KMS-11 (cell line): ENCODE results near the gene SMCR8.
A peak's percentile ranks its signal among the peaks of the same experiment; 100 is the strongest.

Source experiments
- H2AFZ ChIP-seq: fragments of 200-600 bp; sonication (generic); 2 replicates; pipeline ENCODE4 v1.6.1; 2016; ENCODE audit warnings: antibody characterized with exemption, mixed run types, low read depth
- H3K27ac ChIP-seq: fragments of 200-600 bp; sonication (generic); 2 replicates; pipeline ENCODE4 v1.6.1; 2016; ENCODE audit warnings: mild to moderate bottlenecking, mixed run types
- H3K27me3 ChIP-seq: fragments of 200-600 bp; sonication (generic); 2 replicates; pipeline ENCODE4 v1.6.1; 2017; ENCODE audit warnings: mild to moderate bottlenecking, low read depth, mixed run types, moderate library complexity; ENCODE audit not compliant: insufficient read depth
- H3K36me3 ChIP-seq: fragments of 200-600 bp; sonication (generic); 2 replicates; pipeline ENCODE4 v1.6.1; 2017; ENCODE audit warnings: mild to moderate bottlenecking, mixed run types; ENCODE audit not compliant: insufficient read depth
- H3K4me1 ChIP-seq: fragments of 200-600 bp; sonication (generic); 2 replicates; pipeline ENCODE4 v1.6.1; 2016; ENCODE audit warnings: mild to moderate bottlenecking, low read depth, mixed run types; ENCODE audit not compliant: poor library complexity, severe bottlenecking
- H3K4me2 ChIP-seq: fragments of 200-600 bp; sonication (generic); 2 replicates; pipeline ENCODE4 v1.7.0; 2016; ENCODE audit warnings: mild to moderate bottlenecking, mixed run types
- H3K4me3 ChIP-seq: fragments of 200-600 bp; sonication (generic); IDR thresholded peaks from 2 replicates; pipeline ENCODE4 v1.6.1; 2017; ENCODE audit warnings: low read depth, low read length, mixed read lengths; ENCODE audit not compliant: insufficient read depth
- H3K79me2 ChIP-seq: fragments of 200-600 bp; sonication (generic); 2 replicates; pipeline ENCODE4 v1.6.1; 2016; ENCODE audit warnings: low read depth, mixed run types; ENCODE audit not compliant: insufficient read depth
- H3K9ac ChIP-seq: fragments of 200-600 bp; sonication (generic); 2 replicates; pipeline ENCODE4 v1.6.1; 2016; ENCODE audit warnings: mild to moderate bottlenecking, mixed run types
- H4K20me1 ChIP-seq: fragments of 200-600 bp; sonication (generic); 2 replicates; pipeline ENCODE4 v1.6.1; 2016; ENCODE audit warnings: mild to moderate bottlenecking, mixed run types; ENCODE audit not compliant: insufficient read depth
- CTCF ChIP-seq: fragments of 200-600 bp; sonication (generic); conservative IDR thresholded peaks from 2 replicates; pipeline ENCODE4 v1.6.1; 2017; ENCODE audit warnings: low read depth, mild to moderate bottlenecking, antibody characterized with exemption, low read length, moderate library complexity, mixed read lengths

SMCR8 gene

GRCh38 chr17:18360518-18360917, 45.4 kb downstream of the SMCR8 start:
- H3K79me2 ChIP-seq: peaks cover 13% of the 10 kb centered on the region
- H3K4me2 ChIP-seq: no peak overlapping the region
- H3K9ac ChIP-seq: no peak overlapping the region
- H4K20me1 ChIP-seq: no peaks in the 10 kb centered on the region
- H3K27ac ChIP-seq: no peak overlapping the region
- no peak overlapping the region for H3K4me3 ChIP-seq
- no peak overlapping the region for H2AFZ ChIP-seq
- no peak for TF ChIP-seq CTCF
- H3K36me3 ChIP-seq: no peaks in the 10 kb centered on the region
- H3K27me3 ChIP-seq: no peaks in the 10 kb centered on the region
- peaks cover 21% of the 10 kb centered on the region for H3K4me1 ChIP-seq

GRCh38 chr17:18361837-18362697, 47.0 kb downstream of the SMCR8 start:
- Histone ChIP-seq H2AFZ (no peak overlapping the region), H3K4me3 (no peak overlapping the region), H3K27ac (no peak overlapping the region)

GRCh38 chr17:18362698-18363100, 47.6 kb downstream of the SMCR8 start:
- no peaks in the 10 kb centered on the region for H3K36me3 ChIP-seq
- H3K27ac ChIP-seq: no peak overlapping the region
- H3K4me2 ChIP-seq: peak overlapping the region; percentile 60
- no peak overlapping the region for H3K4me3 ChIP-seq
- no peaks in the 10 kb centered on the region for H4K20me1 ChIP-seq
- H3K79me2 ChIP-seq: peaks cover 13% of the 10 kb centered on the region
- TF ChIP-seq CTCF: no peak
- peaks cover 17% of the 10 kb centered on the region for H3K4me1 ChIP-seq
- peak overlapping the region; percentile 37; the same call in 1 of the 2 replicates for H3K9ac ChIP-seq
- H2AFZ ChIP-seq: peak overlapping the region; percentile 73
- no peaks in the 10 kb centered on the region for H3K27me3 ChIP-seq

More at GRCh38 chr17:18361837-18362697, 47.0 kb downstream of the SMCR8 start:
- H3K27me3 ChIP-seq: no peaks in the 10 kb centered on the region
- H3K36me3 ChIP-seq: no peaks in the 10 kb centered on the region
- peak overlapping the region; percentile 60 for H3K4me2 ChIP-seq
- H3K4me1 ChIP-seq: peaks cover 17% of the 10 kb centered on the region
- TF ChIP-seq CTCF: no peak
- H3K9ac ChIP-seq: no peak overlapping the region
- peaks cover 13% of the 10 kb centered on the region for H3K79me2 ChIP-seq
- no peaks in the 10 kb centered on the region for H4K20me1 ChIP-seq

GRCh38 chr17:18363101-18364049, 48.3 kb downstream of the SMCR8 start, which contains the start of gene SHMT1:
Gene SHMT1, minus strand, starts transcription at chr17:18363550. Its CDS starts 7,569 bp downstream, at chr17:18355981.
- no peak within 1 kb of the TSS for H3K4me3 ChIP-seq
- TF ChIP-seq CTCF: no peak
- no peaks in the 10 kb centered on the region for H3K36me3 ChIP-seq
- H3K79me2 ChIP-seq: peaks cover 13% of the 10 kb centered on the region
- peak within 1 kb of the TSS; percentile 37; the same call in 1 of the 2 replicates for H3K9ac ChIP-seq
- no peaks in the 10 kb centered on the region for H4K20me1 ChIP-seq
- H3K27ac ChIP-seq: no peak within 1 kb of the TSS
- H3K4me1 ChIP-seq: peaks cover 17% of the 10 kb centered on the region
- H3K4me2 ChIP-seq: peak within 1 kb of the TSS; percentile 60
- H2AFZ ChIP-seq: peak within 1 kb of the TSS; percentile 73
- H3K27me3 ChIP-seq: no peaks in the 10 kb centered on the region
